Adrenal gland (tissue), 12 donors: ENCODE measurements around the gene CHRNB4. TPM values are rescaled to one million over a fixed set of nuclear protein-coding genes. Genes with fewer than 3 reads are reported as not detected.
A peak's percentile ranks its signal among the peaks of the same experiment; 100 is the strongest.

Experiments
- DNase-seq, 7 donors: peaks; one replicate each; pipeline ENCODE4 v3.0.0-alpha.2; 2019 to 2020
- H3K27ac ChIP-seq, 5 donors: fragments of 200-600 bp; sonication (generic) in 4 of 5; 1 replicate in 3 of 5; 2 replicates in 2 of 5; pipeline versions ENCODE4 v1.5.1 to v1.8.0; 2016 to 2020; ENCODE audit warnings: mild to moderate bottlenecking in 1 of 5
- H3K27me3 ChIP-seq: fragments of 200-600 bp; 2 replicates; pipeline ENCODE4 v1.8.0; 2021
- H3K36me3 ChIP-seq, 2 donors: fragments of 200-600 bp; replicated peaks in 1 of 2; 1 replicate in 1 of 2; 2 replicates in 1 of 2; pipeline versions ENCODE4 v1.5.1 to v1.8.0; 2018 to 2022
- H3K4me1 ChIP-seq, 2 donors: fragments of 200-600 bp; replicated peaks in 1 of 2; 1 replicate in 1 of 2; 2 replicates in 1 of 2; pipeline versions ENCODE4 v1.5.1 to v1.8.0; 2018 to 2021
- H3K4me3 ChIP-seq, 4 donors: fragments of 200-600 bp; sonication (generic) in 3 of 4; one replicate each; pipeline ENCODE4 v1.5.1; 2016 to 2018
- H3K9me3 ChIP-seq, 3 donors: fragments of 200-600 bp; sonication (generic) in 1 of 3; replicated peaks in 1 of 3; 1 replicate in 2 of 3; 2 replicates in 1 of 3; pipeline versions ENCODE4 v1.5.1 to v1.8.0; 2016 to 2021
- POLR2A ChIP-seq, 2 donors: fragments of 450-650 bp; IDR thresholded peaks; one replicate each; pipeline ENCODE4 v1.6.1; 2017; ENCODE audit warnings: antibody characterized with exemption in 2 of 2, mild to moderate bottlenecking in 2 of 2, moderate library complexity in 1 of 2
- WGBS, 4 donors: extraction: QIAGEN DNeasy Blood & Tissue Kit in 2 of 4; methylation state at CpG; one replicate each; pipeline versions ENCODE4 v1.1.5 to v1.1.7; 2013 to 2017; 5-methylcytosine and 5-hydroxymethylcytosine counted together
- intact Hi-C, 2 donors: fragments of 100-400 bp; cut with DNase I; formaldehyde crosslinking; loops; one replicate each; pipeline versions ENCODE4 v1.14.1 to v1.15.0; 2022 to 2023
- polyA plus RNA-seq, 3 donors: library from polyadenylated mRNA; stranded (reverse); fragments of 200-250 nt in 2 of 3; fragments of 350-450 nt in 1 of 3; fragmentation: Illumina TruSeq in 1 of 3; extraction: RNeasy Lipid Tissue Mini Kit (QIAGEN cat#74804) in 1 of 3; gene quantifications; one replicate each; pipeline ENCODE4 v1.2.3, GENCODE V29; 2013 to 2014
- total RNA-seq, 9 donors: library from RNA; depleted of rRNA in 4 of 9; stranded (reverse); fragments of >200 nt in 4 of 9; fragments of 120-200 nt in 1 of 9; fragmentation: NEBNext Ultra II Directional in 1 of 9; extraction: Animal tissue kit (Norgen Biotek cat#: 25700) in 1 of 9; gene quantifications; one replicate each; pipeline versions ENCODE4 v1.1.0 to v1.2.4, GENCODE V29; 2013 to 2023
- TF ChIP-seq, protein P1 (sequence below), 6 experiments: fragments of 450-650 bp in 4 of 6; fragments of 200-600 bp in 2 of 6; sonication (generic) in 1 of 6; IDR thresholded peaks; 1 replicate in 5 of 6; 2 replicates in 1 of 6; pipeline versions ENCODE4 v1.5.1 to v1.8.0; 2016 to 2021; ENCODE audit warnings: antibody characterized with exemption in 6 of 6, mild to moderate bottlenecking in 2 of 6, moderate library complexity in 1 of 6
- donor health status: healthy with polysubstance abuse.
- donor health status: Bipolar disorder and iron deficiency.
- donor health status: DM: yes; HTN: yes; CAD: no.
- donor health status: DM: no; HTN: no; CAD: no.
- donor health status: DM: no; HTN: no; CAD: no.
- donor health status: DM: yes; HTN: yes; CAD: no.

Gene CHRNB4
- total and polyA plus RNA-seq, 12 donors = 0.24 to 5.7 (median 1.2) TPM

DNA sequence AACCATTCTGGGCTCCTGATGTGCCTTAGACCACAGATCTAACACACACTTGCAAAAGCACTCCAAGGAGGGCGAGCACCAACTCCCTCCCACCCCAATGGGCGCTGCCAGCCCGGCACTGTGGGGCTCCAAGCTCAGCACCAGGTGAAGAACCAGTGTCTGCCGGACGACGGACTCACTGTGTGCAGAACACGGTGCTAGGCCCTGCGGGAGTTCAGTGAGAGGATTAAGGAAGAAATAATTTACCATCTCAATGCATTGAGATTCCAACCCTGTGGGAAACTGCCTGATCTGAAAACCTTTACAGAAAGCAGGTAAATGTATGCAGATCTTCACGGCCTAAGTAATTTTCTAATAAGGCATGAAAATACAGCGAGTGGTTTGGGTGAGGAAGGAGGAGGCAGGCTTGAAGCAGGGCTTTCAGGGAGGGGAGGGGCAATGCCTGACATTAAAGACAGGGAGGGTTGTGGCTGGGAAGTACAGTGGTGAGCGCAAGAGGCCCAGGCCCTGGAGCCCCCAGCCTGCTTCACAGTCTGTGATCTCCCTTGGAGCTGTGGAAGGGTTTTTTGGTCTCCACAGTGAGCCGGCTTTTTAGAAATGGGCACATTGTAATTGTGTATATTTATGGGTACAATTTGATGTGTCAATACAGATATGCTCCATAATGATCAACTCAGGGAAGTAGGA, 35.6 kb upstream of the CHRNB4 start:
- intact Hi-C loops = no loop called here
- 87 to 94% (median 92%) methylated on average over 11 to 12 of the region's 12 CpGs for WGBS, 4 donors
- Histone ChIP-seq H3K36me3 (no peaks in the 10 kb centered on the region), H3K27ac (no peak overlapping the region), H3K4me3 (no peak overlapping the region), H3K9me3 (no peaks in the 10 kb centered on the region), H3K27me3 (no peaks in the 10 kb centered on the region), H3K4me1 (peaks cover 0 to 22% of the 10 kb centered on the region in 2 donors)
- TF ChIP-seq, protein P1, sequence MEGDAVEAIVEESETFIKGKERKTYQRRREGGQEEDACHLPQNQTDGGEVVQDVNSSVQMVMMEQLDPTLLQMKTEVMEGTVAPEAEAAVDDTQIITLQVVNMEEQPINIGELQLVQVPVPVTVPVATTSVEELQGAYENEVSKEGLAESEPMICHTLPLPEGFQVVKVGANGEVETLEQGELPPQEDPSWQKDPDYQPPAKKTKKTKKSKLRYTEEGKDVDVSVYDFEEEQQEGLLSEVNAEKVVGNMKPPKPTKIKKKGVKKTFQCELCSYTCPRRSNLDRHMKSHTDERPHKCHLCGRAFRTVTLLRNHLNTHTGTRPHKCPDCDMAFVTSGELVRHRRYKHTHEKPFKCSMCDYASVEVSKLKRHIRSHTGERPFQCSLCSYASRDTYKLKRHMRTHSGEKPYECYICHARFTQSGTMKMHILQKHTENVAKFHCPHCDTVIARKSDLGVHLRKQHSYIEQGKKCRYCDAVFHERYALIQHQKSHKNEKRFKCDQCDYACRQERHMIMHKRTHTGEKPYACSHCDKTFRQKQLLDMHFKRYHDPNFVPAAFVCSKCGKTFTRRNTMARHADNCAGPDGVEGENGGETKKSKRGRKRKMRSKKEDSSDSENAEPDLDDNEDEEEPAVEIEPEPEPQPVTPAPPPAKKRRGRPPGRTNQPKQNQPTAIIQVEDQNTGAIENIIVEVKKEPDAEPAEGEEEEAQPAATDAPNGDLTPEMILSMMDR (IDR thresholded peaks at IDR 0.05) = no peak
- no peak for TF ChIP-seq POLR2A (IDR thresholded peaks at IDR 0.05)
- DNase-seq = peak in 1 of 7 donors; percentile 40

DNA sequence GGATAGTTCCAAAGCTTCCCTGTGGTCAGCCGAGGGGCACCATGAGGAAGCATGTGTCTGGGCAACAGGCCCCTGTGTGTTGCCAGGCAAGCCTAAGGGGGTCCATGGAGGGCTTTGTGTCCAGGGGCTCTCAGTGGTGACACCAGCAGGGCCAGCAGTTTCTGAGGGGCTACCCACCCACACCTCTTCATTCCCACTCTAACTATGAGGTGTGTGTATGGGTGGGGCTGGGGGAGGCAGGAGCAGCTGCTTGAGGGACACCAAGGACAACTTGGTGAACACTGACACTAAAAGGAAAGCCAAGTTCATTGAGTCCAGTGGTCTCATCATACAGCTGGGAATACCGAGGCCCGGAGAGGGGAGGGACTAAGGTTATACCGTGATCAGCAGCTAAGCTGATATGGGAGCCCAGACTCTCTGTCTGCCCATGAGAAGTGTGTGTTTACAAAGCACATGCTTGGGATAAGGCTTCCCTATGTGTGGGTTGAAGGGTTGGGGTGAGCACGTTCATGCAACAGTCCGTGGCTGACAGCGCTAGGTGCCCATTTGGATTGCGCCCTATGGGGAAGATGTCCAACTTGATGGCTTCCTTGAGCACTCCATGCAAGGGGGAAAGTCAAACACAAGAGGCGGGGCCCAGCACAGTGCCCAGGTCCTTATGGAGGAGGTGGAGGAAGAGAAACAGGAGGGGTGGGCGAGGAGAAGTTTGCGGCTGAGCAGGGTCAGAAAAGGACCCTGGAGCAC, 34.8 kb upstream of the CHRNB4 start:
- WGBS, 4 donors = 91 to 95% (median 94%) methylated on average over 9 to 11 of the region's 11 CpGs
- Histone ChIP-seq H3K4me3 (no peak overlapping the region), H3K27ac (no peak overlapping the region), H3K27me3 (no peaks in the 10 kb centered on the region), H3K36me3 (no peaks in the 10 kb centered on the region), H3K9me3 (no peaks in the 10 kb centered on the region), H3K4me1 (peaks cover 0 to 22% of the 10 kb centered on the region in 2 donors)
- TF ChIP-seq, protein P1 (IDR thresholded peaks at IDR 0.05) = no peak
- TF ChIP-seq POLR2A (IDR thresholded peaks at IDR 0.05) = no peak
- intact Hi-C loops = no loop called here
- DNase-seq = peak in 1 of 7 donors; percentile 9

DNA sequence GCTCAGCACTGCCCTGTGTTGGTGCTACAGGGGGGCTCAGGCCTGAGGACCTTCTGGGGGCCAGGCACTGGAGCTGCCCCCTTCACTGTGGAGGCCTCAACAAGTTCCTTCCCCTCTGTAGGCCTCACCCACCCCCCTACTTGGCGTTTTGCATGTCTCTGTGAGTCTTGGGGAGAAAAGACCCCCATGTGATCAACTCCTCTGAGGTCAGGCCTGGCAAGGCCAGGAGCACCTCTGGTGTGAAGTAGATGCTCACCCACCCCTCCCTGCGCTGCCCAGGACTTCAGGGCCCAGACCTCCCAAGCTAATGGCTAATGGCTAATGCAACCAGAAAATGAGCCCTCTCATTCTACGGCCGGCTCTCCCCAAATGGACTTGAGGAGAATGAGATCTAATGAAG, 34.2 kb upstream of the CHRNB4 start:
- Histone ChIP-seq H3K4me3 (no peak overlapping the region), H3K36me3 (no peaks in the 10 kb centered on the region), H3K27ac (no peak overlapping the region), H3K9me3 (no peaks in the 10 kb centered on the region), H3K4me1 (peaks cover 0 to 22% of the 10 kb centered on the region in 2 donors), H3K27me3 (no peaks in the 10 kb centered on the region)
- intact Hi-C loops = no loop called here
- DNase-seq = no peak
- WGBS, 4 donors = 93 to 100% (median 96%) methylated on average over 2 to 4 of the region's 4 CpGs
- TF ChIP-seq, protein P1 (IDR thresholded peaks at IDR 0.05) = no peak
- TF ChIP-seq POLR2A (IDR thresholded peaks at IDR 0.05) = no peak

DNA sequence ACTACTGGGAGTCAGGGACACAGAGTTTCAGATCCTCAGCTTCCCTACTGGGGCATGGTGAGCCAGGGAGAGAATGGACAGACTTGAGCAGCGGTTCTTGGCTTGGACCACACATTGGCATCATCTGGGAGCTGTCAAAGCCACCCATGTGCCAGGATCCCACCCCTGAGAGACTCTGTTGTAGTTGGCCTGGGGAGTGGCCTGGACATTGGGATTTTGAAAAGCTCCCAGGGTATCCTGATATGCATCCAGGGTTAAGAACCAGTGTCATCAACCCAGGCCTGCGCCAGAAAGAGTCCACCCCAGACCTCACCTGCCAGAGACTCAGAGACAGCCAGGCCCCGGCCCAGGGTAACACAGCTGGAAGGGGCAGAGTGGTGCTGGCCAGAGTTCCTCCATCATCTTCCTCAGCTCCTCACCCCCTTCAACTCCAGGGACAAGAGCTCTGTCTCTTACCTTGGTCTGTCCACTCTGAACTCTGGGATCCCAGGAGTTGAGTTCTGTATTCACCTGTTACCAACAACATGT, 33.0 kb upstream of the CHRNB4 start:
- Histone ChIP-seq H3K27ac (peak overlapping the region in 1 of 5 donors; percentile 66), H3K27me3 (no peaks in the 10 kb centered on the region), H3K4me1 (peaks cover 0 to 22% of the 10 kb centered on the region in 2 donors), H3K4me3 (no peak overlapping the region), H3K9me3 (no peaks in the 10 kb centered on the region), H3K36me3 (no peaks in the 10 kb centered on the region)
- DNase-seq = no peak
- 90 to 96% (median 95%) methylated on average over 3 of the region's 3 CpGs for WGBS, 4 donors
- no peak for TF ChIP-seq POLR2A (IDR thresholded peaks at IDR 0.05)
- TF ChIP-seq, protein P1 (IDR thresholded peaks at IDR 0.05) = no peak
- intact Hi-C loops = no loop called here
